LHCN-M2 (cell line): ENCODE data around the gene CD276. TPM values are rescaled to one million over a fixed set of nuclear protein-coding genes. Genes with fewer than 3 reads are reported as not detected.
"Not testable (repeated sequence)": the region's sequence is repeated elsewhere in the genome, so short reads cannot be mapped to it uniquely, and the experiment has no call there.

ENCODE experiments used
- DNase-seq: peaks from one replicate; pipeline ENCODE4 v3.0.0-alpha.2; 2012; ENCODE audit warnings: low read depth
- total RNA-seq: library from RNA; depleted of rRNA; stranded (reverse); fragments of >200 nt; gene quantifications from 2 replicates; pipeline ENCODE4 v1.2.3, GENCODE V29; 2014

The CD276 gene
- total RNA-seq, 1 experiment from 2014 or later, result 47.1 TPM

- DNase-seq, result peak; percentile 44
These were observed 635 bp downstream of the CD276 start for GRCh38 chr15:73684581-73685455.

- no peak for DNase-seq
These were observed 1.8 kb downstream of the CD276 start for GRCh38 chr15:73685981-73686380.

GRCh38 chr15:73686781-73687256 lies 2.6 kb downstream of the CD276 start:
- peak; percentile 84 for DNase-seq

- no peak for DNase-seq
These were observed 3.2 kb downstream of the CD276 start for GRCh38 chr15:73687351-73687750.

- DNase-seq, result no peak
These were observed 4.3 kb downstream of the CD276 start for GRCh38 chr15:73688455-73688854.

GRCh38 chr15:73691396-73691795 lies 7.2 kb downstream of the CD276 start:
- DNase-seq, result peak; percentile 70

- no peak for DNase-seq
These were observed 10.2 kb downstream of the CD276 start for GRCh38 chr15:73694419-73694818.

GRCh38 chr15:73695773-73696640 lies 11.8 kb downstream of the CD276 start:
- no peak for DNase-seq

- DNase-seq, result no peak
These were observed 12.4 kb downstream of the CD276 start for GRCh38 chr15:73696641-73697001.

GRCh38 chr15:73697033-73697467 lies 12.9 kb downstream of the CD276 start:
- DNase-seq, result peak; percentile 99

GRCh38 chr15:73699249-73700040 lies 15.3 kb downstream of the CD276 start:
- no peak for DNase-seq

GRCh38 chr15:73700041-73700842 lies 16.1 kb downstream of the CD276 start:
- peak; percentile 75 for DNase-seq

- DNase-seq, result not testable (repeated sequence)
These were observed 18.4 kb downstream of the CD276 start for GRCh38 chr15:73702311-73703239.

GRCh38 chr15:73703601-73704000 lies 19.4 kb downstream of the CD276 start:
- not testable (repeated sequence) for DNase-seq

- DNase-seq, result not testable (repeated sequence)
These were observed 20.1 kb downstream of the CD276 start for GRCh38 chr15:73704142-73704868.

- DNase-seq, result peak; percentile 39
These were observed 20.9 kb downstream of the CD276 start for GRCh38 chr15:73704869-73705645.

- no peak for DNase-seq
These were observed 24.5 kb downstream of the CD276 start for GRCh38 chr15:73708691-73709090.

- DNase-seq, result no peak
These were observed 25.1 kb downstream of the CD276 start for GRCh38 chr15:73709241-73709640.
